Fibroblast of skin of back (primary cell): ENCODE results near the gene OXSR1.
A peak's percentile ranks its signal among the peaks of the same experiment; 100 is the strongest.
"Not testable (repeated sequence)": the region's sequence is repeated elsewhere in the genome, so short reads cannot be mapped to it uniquely, and the experiment has no call there.

ENCODE experiments used
- DNase-seq: peaks from one replicate; pipeline ENCODE4 v3.0.0-alpha.2; 2013

Gene OXSR1

GRCh38 chr3:38142959-38143358, 22.4 kb upstream of the OXSR1 start:
- DNase-seq, result no peak

GRCh38 chr3:38143511-38143910, 21.8 kb upstream of the OXSR1 start:
- DNase-seq, result no peak

- DNase-seq, result no peak
Measured at GRCh38 chr3:38146504-38146903, 18.8 kb upstream of the OXSR1 start.

- DNase-seq, result no peak
Measured at GRCh38 chr3:38147421-38147820, 17.9 kb upstream of the OXSR1 start.

GRCh38 chr3:38148311-38148882, 16.9 kb upstream of the OXSR1 start:
- no peak for DNase-seq

- no peak for DNase-seq
Measured at GRCh38 chr3:38149708-38150107, 15.6 kb upstream of the OXSR1 start.

- DNase-seq, result no peak
Measured at GRCh38 chr3:38150780-38151528, 14.4 kb upstream of the OXSR1 start.

GRCh38 chr3:38151667-38152265, 13.6 kb upstream of the OXSR1 start:
- DNase-seq, result peak; percentile 38

- no peak for DNase-seq
Measured at GRCh38 chr3:38152609-38153008, 12.7 kb upstream of the OXSR1 start.

GRCh38 chr3:38153221-38153620, 12.1 kb upstream of the OXSR1 start:
- no peak for DNase-seq

GRCh38 chr3:38154033-38154494, 11.3 kb upstream of the OXSR1 start:
- DNase-seq, result peak; percentile 17

- no peak for DNase-seq
Measured at GRCh38 chr3:38154625-38155255, 10.6 kb upstream of the OXSR1 start.

- DNase-seq, result no peak
Measured at GRCh38 chr3:38155825-38156224, 9.5 kb upstream of the OXSR1 start.

- no peak for DNase-seq
Measured at GRCh38 chr3:38157117-38157516, 8.2 kb upstream of the OXSR1 start.

- no peak for DNase-seq
Measured at GRCh38 chr3:38157595-38157994, 7.7 kb upstream of the OXSR1 start.

GRCh38 chr3:38158472-38158871, 6.9 kb upstream of the OXSR1 start:
- DNase-seq, result no peak

GRCh38 chr3:38160704-38161103, 4.6 kb upstream of the OXSR1 start:
- DNase-seq, result not testable (repeated sequence)

- peak; percentile 25 for DNase-seq
Measured at GRCh38 chr3:38163117-38163840, 2.1 kb upstream of the OXSR1 start.

GRCh38 chr3:38163841-38164642, 1.3 kb upstream of the OXSR1 start:
- no peak for DNase-seq

GRCh38 chr3:38164643-38164951, 740 bp upstream of the OXSR1 start:
- no peak for DNase-seq

GRCh38 chr3:38165722-38166387, 518 bp downstream of the OXSR1 start:
- no peak for DNase-seq

- DNase-seq, result no peak
Measured at GRCh38 chr3:38167591-38167990, 2.3 kb downstream of the OXSR1 start.
